Right lobe of liver (tissue), 6 donors: ENCODE data around the gene CYP19A1. TPM values are rescaled to one million over a fixed set of nuclear protein-coding genes. Genes with fewer than 3 reads are reported as not detected.

Experiments
- ATAC-seq, 4 donors: fragments of 200-7000 bp; cut with Tn5 transposase; one replicate each; pipeline ENCODE4 v1.9.1; 2020; ENCODE audit warnings: mild to moderate bottlenecking in 4 of 4, moderate library complexity in 4 of 4
- DNase-seq, 3 donors: peaks; one replicate each; pipeline ENCODE4 v3.0.0-alpha.2; 2020
- H3K27ac ChIP-seq, 3 donors: fragments of 200-600 bp; one replicate each; pipeline ENCODE4 v1.8.0; 2022
- H3K27me3 ChIP-seq, 2 donors: fragments of 200-600 bp; one replicate each; pipeline ENCODE4 v1.8.0; 2022
- H3K36me3 ChIP-seq, 4 donors: fragments of 200-600 bp; sonication (generic) in 1 of 4; one replicate each; pipeline versions ENCODE4 v1.5.1 to v1.8.0; 2017 to 2022; ENCODE audit warnings: control low read depth in 1 of 4
- H3K4me1 ChIP-seq, 4 donors: fragments of 200-600 bp; sonication (generic) in 1 of 4; one replicate each; pipeline versions ENCODE4 v1.5.1 to v1.8.0; 2017 to 2022; ENCODE audit warnings: control low read depth in 1 of 4
- H3K4me3 ChIP-seq, 3 donors: fragments of 200-600 bp; one replicate each; pipeline ENCODE4 v1.8.0; 2022
- H3K9me3 ChIP-seq, 4 donors: fragments of 200-600 bp; sonication (generic) in 1 of 4; one replicate each; pipeline versions ENCODE4 v1.5.1 to v1.8.0; 2017 to 2022; ENCODE audit warnings: control low read depth in 1 of 4
- CTCF ChIP-seq, 4 donors: fragments of 200-600 bp in 3 of 4; fragments of 450-650 bp in 1 of 4; IDR thresholded peaks; one replicate each; pipeline versions ENCODE4 v1.5.1 to v1.8.0; 2016 to 2022; ENCODE audit warnings: antibody characterized with exemption in 4 of 4, mild to moderate bottlenecking in 2 of 4
- POLR2A ChIP-seq: fragments of 450-650 bp; IDR thresholded peaks from one replicate; pipeline ENCODE4 v1.6.1; 2017; ENCODE audit warnings: antibody characterized with exemption, mild to moderate bottlenecking
- WGBS: methylation state at CpG from one replicate; pipeline ENCODE4 v1.1.6; 2018; ENCODE audit warnings: low coverage, low lambda C conversion rate; ENCODE audit not compliant: insufficient coverage; ENCODE audit errors: missing lambda C conversion rate; 5-methylcytosine and 5-hydroxymethylcytosine counted together
- intact Hi-C, 2 donors: fragments of 100-400 bp; cut with DNase I; formaldehyde crosslinking; loops; one replicate each; pipeline versions ENCODE4 v1.11.2 to v1.14.1; 2022
- total RNA-seq, 6 experiments: library from RNA; depleted of rRNA in 2 of 6; stranded (reverse); fragments of >200 nt in 2 of 6; fragmentation: NEBNext Ultra II Directional in 3 of 6; extraction: Animal tissue kit (Norgen Biotek cat#: 25700) in 3 of 6; gene quantifications; one replicate each; pipeline versions ENCODE4 v1.1.0 to v1.2.4, GENCODE V29; 2016 to 2023
- donor health status: DM: no; HTN: yes; CAD: no.
- donor health status: DM: no; HTN: no; CAD: no.
- donor health status: DM: no; HTN: no; CAD: no.
- donor health status: DM: no; HTN: yes; CAD: no.
- donor health status: DM: no; HTN: yes; CAD: no.

The CYP19A1 gene
- total RNA-seq, 6 experiments from 2014 or later: not detected

- no peak for ATAC-seq
- intact Hi-C loops: no loop called here
- H3K27ac ChIP-seq: no peak overlapping the region
- no peaks in the 10 kb centered on the region for H3K27me3 ChIP-seq
- WGBS: 61% methylated on average over 4 of the region's 7 CpGs
- H3K9me3 ChIP-seq: no peaks in the 10 kb centered on the region
- TF ChIP-seq POLR2A: no peak
- no peak for TF ChIP-seq CTCF (IDR thresholded peaks at IDR 0.05)
- H3K4me1 ChIP-seq: no peaks in the 10 kb centered on the region
- no peak overlapping the region for H3K4me3 ChIP-seq
- no peak for DNase-seq
- no peaks in the 10 kb centered on the region for H3K36me3 ChIP-seq
These were observed 21.6 kb upstream of the CYP19A1 start for GRCh38 chr15:51359981-51360380.

DNA sequence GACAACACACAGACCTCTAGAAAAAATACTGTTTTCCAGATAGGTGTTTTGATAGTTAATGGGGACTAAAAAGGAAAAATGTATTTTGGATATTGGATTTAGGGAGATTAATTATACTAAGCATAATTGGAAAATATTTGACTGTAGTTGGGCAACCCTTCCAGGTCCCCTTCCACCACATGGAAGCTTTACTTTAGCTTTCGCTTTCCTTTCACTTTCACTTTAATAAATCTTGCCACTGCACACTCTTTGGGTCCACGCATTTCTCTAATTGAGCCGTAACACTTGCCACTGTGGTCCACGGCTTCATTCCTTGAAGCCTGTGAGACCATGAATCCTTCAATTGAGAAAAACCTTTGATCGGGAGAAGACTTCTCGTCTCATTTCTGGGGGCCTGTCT lies 18.6 kb upstream of the CYP19A1 start:
- H3K4me1 ChIP-seq: no peaks in the 10 kb centered on the region
- H3K4me3 ChIP-seq: no peak overlapping the region
- ATAC-seq: peak in 1 of 4 donors; percentile 22
- no peak for TF ChIP-seq POLR2A
- intact Hi-C loops: no loop called here
- no peaks in the 10 kb centered on the region for H3K27me3 ChIP-seq
- 89% methylated on average over 6 of the region's 6 CpGs for WGBS
- no peaks in the 10 kb centered on the region for H3K9me3 ChIP-seq
- no peaks in the 10 kb centered on the region for H3K36me3 ChIP-seq
- no peak for DNase-seq
- no peak overlapping the region for H3K27ac ChIP-seq

GRCh38 chr15:51356147-51356546 lies 17.8 kb upstream of the CYP19A1 start:
- no peaks in the 10 kb centered on the region for H3K27me3 ChIP-seq
- TF ChIP-seq POLR2A (no peak), CTCF (IDR thresholded peaks at IDR 0.05) (no peak)
- WGBS: 92% methylated on average over 5 of the region's 5 CpGs
- no peak overlapping the region for H3K27ac ChIP-seq
- ATAC-seq (no peak), DNase-seq (no peak)
- intact Hi-C loops: no loop called here
- no peaks in the 10 kb centered on the region for H3K36me3 ChIP-seq
- no peaks in the 10 kb centered on the region for H3K9me3 ChIP-seq
- no peak overlapping the region for H3K4me3 ChIP-seq
- H3K4me1 ChIP-seq: no peaks in the 10 kb centered on the region

DNA sequence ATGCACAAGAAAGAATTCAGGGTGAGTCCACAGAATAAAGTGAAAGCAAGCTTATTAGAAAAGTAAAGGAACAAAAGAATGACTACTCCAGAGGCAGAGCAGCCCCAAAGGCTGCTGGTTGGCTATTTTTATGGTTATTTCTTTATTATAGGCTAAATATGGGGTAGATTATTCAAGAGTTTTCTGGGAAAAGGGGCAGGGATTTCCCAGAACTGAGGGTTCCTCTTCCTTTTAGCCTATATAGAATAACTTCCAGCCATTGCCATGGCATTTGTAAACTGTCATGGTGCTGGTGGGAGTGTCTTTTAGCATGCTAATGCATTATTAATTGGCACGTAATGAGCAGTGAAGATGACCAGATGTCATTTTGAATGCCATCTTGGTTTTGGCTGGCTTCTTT lies 16.7 kb upstream of the CYP19A1 start:
- Histone ChIP-seq H3K36me3 (no peaks in the 10 kb centered on the region), H3K4me3 (no peak overlapping the region), H3K27ac (no peak overlapping the region), H3K4me1 (no peaks in the 10 kb centered on the region), H3K9me3 (no peaks in the 10 kb centered on the region), H3K27me3 (no peaks in the 10 kb centered on the region)
- ATAC-seq (no peak), DNase-seq (no peak)
- TF ChIP-seq POLR2A (no peak), CTCF (IDR thresholded peaks at IDR 0.05) (no peak)
- intact Hi-C loops: no loop called here
- WGBS: 60% methylated on average over 1 of the region's 1 CpG

DNA sequence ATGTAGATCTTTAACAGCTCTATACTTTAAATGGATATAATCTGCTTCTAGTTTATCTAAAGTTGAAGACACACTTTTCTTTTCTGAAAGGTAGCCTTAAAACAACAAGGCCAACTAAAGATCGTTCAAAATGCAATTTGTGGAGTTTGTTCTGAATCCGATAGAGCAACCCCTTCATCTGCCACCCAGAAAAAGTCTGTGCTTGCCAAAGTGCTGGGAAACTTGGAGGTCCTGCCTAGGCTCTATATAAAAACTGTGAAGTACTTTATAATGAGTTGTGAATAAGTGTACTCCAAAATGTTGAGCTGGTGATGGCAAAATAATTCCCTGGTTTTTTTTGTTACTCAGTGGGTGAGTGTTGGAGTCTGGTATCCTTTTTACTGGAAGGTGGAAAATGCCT lies 15.6 kb upstream of the CYP19A1 start:
- no peak overlapping the region for H3K4me3 ChIP-seq
- intact Hi-C loops: no loop called here
- no peaks in the 10 kb centered on the region for H3K9me3 ChIP-seq
- ATAC-seq: no peak
- H3K36me3 ChIP-seq: no peaks in the 10 kb centered on the region
- H3K27ac ChIP-seq: no peak overlapping the region
- H3K27me3 ChIP-seq: no peaks in the 10 kb centered on the region
- TF ChIP-seq CTCF (IDR thresholded peaks at IDR 0.05): no peak
- no peak for TF ChIP-seq POLR2A
- WGBS: 43% methylated on average over 2 of the region's 2 CpGs
- no peaks in the 10 kb centered on the region for H3K4me1 ChIP-seq
- no peak for DNase-seq
